Testis (tissue), 2 donors: Measurements from ENCODE around the gene MAN1A1.

ENCODE experiments used
- CTCF ChIP-seq, 3 experiments: fragments of 450-650 bp in 2 of 3; fragments of 200-600 bp in 1 of 3; sonication (generic) in 1 of 3; IDR thresholded peaks; one replicate each; pipeline ENCODE4 v1.5.1; 2016 to 2019; ENCODE audit warnings: antibody characterized with exemption in 3 of 3, mild to moderate bottlenecking in 2 of 3, moderate library complexity in 1 of 3
- POLR2A ChIP-seq: fragments of 450-650 bp; IDR thresholded peaks from one replicate; pipeline ENCODE4 v1.6.1; 2017; ENCODE audit warnings: antibody characterized with exemption, mild to moderate bottlenecking, moderate library complexity

GRCh38 chr6:119256392-119256791 lies 93.2 kb downstream of the MAN1A1 start:
- TF ChIP-seq CTCF (IDR thresholded peaks at IDR 0.05): no peak
- no peak for TF ChIP-seq POLR2A
